ENCODE results near the gene ICAM5.
"Not testable (repeated sequence)": the region's sequence is repeated elsewhere in the genome, so short reads cannot be mapped to it uniquely, and the experiment has no call there.

The ICAM5 gene

DNA sequence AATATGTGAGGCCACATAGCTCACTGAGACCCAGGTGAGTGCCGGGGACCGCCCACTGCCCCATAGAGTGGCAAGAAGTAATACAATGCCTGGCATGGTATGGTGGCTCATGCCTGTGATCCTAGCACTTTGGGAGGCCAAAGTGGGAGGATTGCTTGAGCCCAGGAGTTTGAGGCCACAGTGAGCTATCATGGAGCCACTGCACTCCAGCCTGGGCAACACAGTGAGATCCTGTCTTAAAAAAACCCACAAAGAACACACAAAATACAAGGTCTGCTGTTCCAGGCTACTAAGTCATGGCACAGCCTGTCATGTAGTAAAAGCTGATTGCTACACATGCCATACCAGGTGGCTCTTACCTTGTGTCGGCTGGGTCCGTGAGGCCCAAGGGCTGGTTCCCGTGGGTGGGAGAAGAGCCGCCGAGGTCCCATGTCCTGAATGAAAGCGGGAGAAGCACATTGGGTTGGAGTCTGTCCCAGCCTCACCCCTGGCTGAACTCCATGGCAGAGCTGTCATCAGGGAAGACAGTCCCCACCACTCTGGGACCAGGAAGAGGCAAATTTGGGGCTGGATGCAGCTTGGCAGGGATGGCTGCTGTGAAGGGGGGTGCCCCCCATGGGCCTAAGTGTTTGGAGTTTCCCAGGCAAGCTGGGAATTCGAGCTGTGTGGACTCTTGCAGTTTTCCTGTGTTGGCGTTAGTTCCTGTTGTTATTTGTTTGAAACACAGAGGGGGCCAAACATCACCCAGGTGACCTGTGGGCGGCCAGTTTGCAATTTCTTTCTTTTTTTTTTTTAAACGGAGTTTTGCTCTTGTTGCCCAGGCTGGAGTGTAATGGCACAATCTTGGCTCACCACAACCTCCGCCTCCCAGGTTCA, 29.3 kb downstream of the ICAM5 start:
- DNase-seq (ENCODE audit: low spot score) = no peak

- no peak for DNase-seq (ENCODE audit: low spot score)
Observed at GRCh38 chr19:10320602-10321416, 31.1 kb downstream of the ICAM5 start.

- DNase-seq (ENCODE audit: low spot score) = no peak
Observed at GRCh38 chr19:10321417-10321797, 31.7 kb downstream of the ICAM5 start.

GRCh38 chr19:10321874-10322835, 32.4 kb downstream of the ICAM5 start:
- DNase-seq (ENCODE audit: low spot score) = no peak

GRCh38 chr19:10325732-10326131, 36.0 kb downstream of the ICAM5 start:
- no peak for DNase-seq (ENCODE audit: low spot score)

DNA sequence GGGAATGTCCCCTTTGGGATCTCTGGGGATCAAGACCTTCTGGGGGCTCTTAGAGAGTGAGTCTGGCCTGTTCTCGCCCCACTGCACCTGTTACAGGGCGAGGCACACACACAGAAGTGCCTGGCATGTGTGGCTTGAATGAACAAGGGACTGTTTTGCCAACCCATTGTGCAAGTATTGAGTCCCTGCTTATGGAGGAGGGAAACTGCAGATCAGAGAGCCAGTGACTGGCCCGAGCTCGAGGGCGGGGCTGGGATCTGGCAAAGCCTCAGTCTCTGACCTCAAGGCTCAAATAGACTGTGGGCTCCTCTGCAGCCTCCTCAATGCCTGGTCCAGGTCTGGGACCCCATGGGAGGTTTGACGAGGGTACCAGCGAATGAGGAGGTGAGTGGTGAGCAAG, 38.0 kb downstream of the ICAM5 start:
- no peak for DNase-seq (ENCODE audit: low spot score)

DNA sequence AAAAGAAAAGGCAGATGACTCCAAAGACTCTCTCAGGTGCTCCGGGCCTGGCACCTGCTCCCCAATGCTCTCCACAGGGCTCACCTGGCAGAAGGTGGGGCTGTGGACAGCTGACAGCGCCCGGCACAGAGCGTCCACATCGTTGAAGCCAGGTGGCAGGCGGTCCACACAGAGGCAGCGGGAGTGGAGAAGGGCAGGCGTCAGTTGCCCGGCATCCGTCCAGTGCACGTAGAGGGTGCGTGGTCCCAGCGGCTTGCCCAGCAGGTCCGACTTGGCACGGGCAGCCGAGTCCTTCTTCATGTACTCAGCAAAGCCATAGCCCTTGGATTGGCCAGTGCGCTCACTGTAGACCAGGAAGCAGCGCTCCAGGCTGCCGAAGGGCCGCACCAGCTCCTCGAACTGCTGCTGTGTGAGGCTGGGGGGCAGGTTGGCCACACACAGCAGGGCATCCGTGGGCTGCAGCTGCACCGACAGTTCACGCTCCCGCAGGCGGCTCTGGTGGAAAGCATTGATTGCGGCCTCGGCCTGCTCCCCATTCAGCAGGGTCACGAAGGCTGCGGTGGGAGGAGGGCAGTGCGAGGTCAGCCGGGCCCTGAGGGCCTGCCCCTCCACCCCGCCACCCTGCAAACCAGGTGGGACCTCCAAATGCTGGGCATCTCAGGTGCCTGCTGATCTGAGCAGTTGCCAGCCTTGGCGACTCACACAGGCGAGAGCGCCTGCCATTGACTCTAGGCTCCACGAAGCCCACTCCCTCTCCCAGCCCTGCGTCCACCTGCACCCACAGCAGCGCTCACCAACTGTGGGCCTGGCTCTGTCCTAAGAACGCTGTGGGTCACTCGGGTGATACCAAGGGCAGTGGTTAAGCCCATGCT, 39.0 kb downstream of the ICAM5 start:
- no peak for DNase-seq (ENCODE audit: low spot score)

DNA sequence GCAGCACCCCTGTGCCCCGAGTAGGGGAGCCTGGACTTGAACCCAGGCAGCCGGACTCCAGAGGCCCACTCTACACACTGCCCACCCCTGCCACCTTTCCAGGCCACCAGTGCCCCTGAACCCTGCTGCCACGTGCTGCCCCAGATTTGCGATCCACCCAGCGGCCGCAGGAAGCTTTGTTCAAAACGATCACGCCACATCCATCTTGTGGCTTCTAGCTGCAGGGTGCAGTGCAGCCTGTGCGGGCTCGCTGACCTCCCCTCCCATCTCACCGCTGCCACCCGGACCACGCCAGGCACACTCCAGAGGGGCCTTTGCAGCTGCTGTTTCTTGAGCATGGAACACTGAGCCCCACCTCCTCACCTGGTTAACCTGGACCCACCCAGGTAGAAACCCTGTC, 39.8 kb downstream of the ICAM5 start:
- DNase-seq (ENCODE audit: low spot score) = no peak

- no peak for DNase-seq (ENCODE audit: low spot score)
Observed at GRCh38 chr19:10332158-10332964, 42.6 kb downstream of the ICAM5 start.

DNA sequence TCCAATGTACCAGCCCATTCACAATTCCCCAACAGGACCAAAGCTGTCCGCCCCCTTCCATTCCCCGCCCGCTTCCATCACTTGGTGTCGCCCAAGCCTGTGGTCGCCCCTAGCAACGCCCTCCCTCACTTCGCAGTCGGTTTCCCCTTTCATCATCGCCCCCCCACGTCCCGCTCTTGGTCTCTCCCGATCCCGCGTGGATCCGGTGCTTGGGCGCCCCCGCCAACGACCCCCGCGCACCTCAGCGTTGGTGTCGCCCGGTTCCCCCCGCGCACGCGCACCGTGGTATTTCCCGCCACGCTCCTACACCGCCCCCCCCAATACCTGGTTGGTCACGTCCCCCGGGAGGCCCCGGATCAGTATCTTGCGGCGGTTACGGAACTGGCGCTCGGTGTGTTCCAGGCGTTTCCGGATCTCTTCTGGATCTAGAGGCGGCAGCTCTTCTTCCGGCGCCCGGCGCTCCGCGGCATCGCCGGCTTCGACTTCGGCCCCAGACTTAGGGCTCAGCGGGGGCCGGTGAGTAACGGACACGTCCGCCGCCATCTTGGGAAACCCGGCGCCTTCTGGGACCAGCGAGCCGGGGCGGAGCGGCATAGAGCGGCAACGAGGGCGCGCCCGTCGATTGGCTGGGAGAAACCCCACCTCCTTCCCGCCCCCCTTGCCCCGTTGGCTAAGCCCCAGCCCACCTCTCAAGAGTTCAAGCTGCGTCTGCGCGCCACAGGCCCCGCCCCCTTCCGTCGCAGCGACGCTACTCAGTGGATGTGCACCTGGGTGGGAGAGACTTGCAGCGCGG, 43.4 kb downstream of the ICAM5 start, which contains the start of gene RAVER1:
RAVER1 (minus strand) TSS at position 565 of the 793 bp plus-strand sequence; CDS start at position 543, 22 bp downstream.
- peak; percentile 98 for DNase-seq (ENCODE audit: low spot score)

GRCh38 chr19:10333758-10334587, 44.2 kb downstream of the ICAM5 start:
- DNase-seq (ENCODE audit: low spot score) = no peak

GRCh38 chr19:10334588-10335351, 45.0 kb downstream of the ICAM5 start:
- DNase-seq (ENCODE audit: low spot score) = peak; percentile 90

GRCh38 chr19:10335352-10335985, 45.7 kb downstream of the ICAM5 start:
- DNase-seq (ENCODE audit: low spot score) = no peak

DNA sequence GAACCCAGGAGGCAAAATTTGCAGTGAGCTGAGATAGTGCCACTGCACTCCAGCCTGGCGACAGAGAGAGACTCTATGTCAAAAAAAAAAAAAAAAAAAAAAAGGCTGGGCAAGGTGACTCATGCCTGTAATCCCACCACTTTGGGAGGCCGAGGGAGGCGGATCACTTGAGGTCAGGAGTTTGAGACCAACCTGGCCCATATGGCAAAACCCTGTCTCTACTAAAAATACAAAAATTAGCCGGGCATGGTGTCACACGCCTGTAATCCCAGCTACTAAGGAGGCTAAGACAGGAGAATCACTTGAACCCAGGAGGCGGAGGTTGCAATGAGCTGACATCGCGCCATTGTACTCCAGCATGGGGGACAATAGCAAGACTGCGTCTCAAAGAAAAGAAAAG, 47.0 kb downstream of the ICAM5 start:
- not testable (repeated sequence) for DNase-seq (ENCODE audit: low spot score)

GRCh38 chr19:10338940-10339339, 49.2 kb downstream of the ICAM5 start:
- DNase-seq (ENCODE audit: low spot score) = no peak

- DNase-seq (ENCODE audit: low spot score) = no peak
Observed at GRCh38 chr19:10339380-10339960, 49.7 kb downstream of the ICAM5 start, which contains the start of gene ICAM3. TSS of gene ICAM3 (minus strand) at chr19:10339624. CDS start at chr19:10339614, 10 bp downstream.
